GM21619 (cell line): Measurements from ENCODE around the gene SIGLEC5.
A peak's percentile ranks its signal among the peaks of the same experiment; 100 is the strongest.

Source experiments
- ATAC-seq: cut with Tn5 transposase; IDR thresholded peaks from one replicate; pipeline ENCODE4 v1.9.1; 2021; ENCODE audit not compliant: unreplicated experiment

The SIGLEC5 gene

DNA sequence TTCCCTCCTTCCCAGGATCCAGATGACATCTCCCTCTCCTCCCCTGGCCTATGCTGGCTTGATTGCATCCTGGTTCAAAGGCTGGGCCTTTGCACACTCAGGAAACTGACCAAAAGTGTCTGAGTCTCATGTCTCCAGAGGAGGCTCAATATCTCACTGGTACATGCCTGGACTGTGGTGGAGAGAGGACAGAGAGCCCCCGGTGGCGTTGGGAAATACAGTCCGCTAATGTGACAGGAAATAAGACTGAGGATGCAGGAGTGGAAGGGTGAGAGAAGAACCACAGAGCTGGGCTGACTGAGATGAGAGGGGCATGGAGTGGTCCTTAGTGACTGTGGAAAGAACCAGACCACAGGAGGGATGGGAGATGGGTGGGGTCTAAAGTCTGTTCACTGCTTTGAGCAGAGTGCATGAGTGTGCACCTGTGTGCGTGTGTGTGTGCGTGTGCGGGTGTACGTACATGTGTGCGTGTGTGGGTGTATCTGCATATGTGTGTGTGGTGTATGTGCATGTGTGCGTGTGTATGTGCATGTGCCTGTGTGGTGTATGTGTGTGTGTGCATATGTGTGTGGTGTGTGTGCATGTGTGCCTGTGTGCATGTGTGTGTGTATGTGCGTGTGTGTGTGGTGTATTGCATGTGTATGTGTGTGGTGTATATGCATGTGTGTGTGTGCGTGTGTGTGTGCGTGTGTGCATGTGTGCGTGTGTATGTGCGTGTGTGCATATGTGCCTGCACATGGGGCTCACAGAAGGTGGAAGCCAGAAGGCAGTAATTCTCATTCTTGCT, 1.9 kb downstream of the SIGLEC5 start:
- no peak for ATAC-seq

DNA sequence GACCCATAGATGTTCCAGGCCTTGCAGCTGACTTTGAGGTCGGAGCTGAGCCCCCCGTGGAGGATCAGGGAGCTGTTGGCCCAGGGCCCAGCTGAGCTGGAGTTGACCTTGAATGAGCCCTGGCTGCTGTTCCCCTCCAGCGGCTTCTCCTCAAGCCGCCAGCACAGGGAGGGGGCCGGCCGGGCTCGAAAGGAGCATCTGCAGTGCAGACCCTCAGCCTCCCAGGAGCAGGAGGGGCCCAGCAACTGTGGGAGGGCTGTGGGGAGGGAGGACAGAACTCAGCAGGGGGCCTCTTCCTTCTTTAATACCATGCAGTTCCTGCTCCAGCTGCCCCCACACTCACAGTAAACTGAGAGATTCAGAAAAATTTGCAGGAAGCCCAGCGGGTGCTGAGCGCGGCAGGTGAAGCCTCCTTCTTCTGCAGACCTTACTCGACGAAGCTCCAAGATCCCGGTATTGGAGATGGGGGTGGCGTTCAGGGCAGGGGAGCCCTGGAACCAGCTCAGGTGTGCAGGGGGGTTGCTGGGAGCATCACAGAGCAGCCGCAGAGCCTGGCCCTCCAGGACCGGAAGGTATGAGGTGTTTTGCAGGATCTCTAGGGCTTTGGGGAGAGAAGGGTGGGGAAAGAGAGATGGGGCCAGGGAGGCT, 2.6 kb downstream of the SIGLEC5 start:
- ATAC-seq: no peak

DNA sequence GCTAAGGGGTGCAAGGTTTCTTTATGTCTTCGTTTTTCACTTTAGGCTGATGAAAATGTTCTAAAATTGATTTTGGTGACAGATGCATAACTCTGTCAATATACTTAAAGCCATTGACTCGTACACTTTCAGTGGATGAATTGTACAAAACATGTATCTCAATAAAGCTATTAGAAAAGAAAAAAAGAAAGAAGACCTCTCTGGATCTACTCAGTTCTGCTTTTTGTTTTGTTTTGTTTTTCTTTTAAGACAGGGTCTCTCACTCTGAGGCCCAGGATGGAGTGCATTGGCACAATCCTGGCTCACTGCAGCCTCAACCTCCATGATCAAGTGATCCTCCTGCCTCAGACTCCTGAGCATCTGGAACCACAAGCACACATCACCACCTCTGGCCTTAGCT, 3.5 kb downstream of the SIGLEC5 start:
- no peak for ATAC-seq

DNA sequence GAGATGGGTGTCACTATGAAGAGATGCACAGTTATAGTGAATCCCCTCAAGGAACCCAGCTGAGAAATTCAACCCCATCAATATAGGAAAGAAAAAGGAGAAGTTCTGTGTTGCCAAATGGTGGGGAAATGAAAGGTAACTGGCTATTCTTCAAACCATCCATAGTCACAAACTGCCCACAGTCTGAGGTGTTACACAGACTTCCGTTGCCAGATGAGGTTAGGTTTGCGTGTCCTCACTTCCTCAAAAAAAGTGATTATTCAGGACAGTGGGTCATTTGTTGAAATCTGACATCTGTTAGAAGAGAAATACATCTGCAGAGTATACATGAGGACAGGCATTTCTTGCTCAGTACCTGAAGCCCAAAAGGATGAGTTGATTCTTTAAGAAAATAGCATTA, 9.0 kb downstream of the SIGLEC5 start:
- no peak for ATAC-seq

DNA sequence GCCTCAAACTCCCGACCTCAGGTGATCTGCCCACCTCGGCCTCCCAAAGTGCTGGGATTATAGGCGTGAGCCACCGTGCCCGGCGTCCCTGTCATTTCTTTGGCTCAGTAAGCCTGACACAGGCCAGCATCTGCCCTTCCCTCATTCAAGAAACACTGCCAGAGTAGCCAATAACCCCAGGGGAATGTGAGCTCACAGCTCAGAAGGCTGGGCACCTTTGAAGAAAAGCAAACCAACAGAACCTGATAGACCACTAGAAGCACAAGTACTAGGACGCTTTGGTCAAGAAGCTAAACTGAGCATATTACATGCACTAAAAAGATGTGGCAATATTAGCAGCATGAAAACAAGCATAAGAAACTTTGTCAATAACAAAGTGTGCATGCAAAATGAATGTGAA, 14.2 kb downstream of the SIGLEC5 start:
- ATAC-seq: no peak

DNA sequence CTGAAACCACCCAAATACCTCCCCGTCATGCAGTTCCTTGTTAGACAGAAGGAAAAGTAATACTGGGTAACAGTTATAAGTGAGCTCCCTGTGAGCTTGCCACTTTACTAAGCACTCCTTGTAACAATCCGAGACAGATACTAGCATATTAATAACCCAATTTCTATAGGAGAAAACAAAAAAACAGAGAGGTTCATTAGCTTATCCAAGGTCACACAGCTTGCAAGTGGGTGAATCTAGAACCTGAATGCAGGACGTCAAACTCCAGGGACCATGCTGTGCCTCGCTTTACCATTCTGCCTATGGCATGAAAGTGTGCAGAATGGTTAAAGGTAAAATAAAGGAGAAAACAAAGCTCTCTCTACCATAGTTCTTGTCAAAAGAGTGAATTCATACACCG, 15.4 kb downstream of the SIGLEC5 start:
- ATAC-seq: no peak

DNA sequence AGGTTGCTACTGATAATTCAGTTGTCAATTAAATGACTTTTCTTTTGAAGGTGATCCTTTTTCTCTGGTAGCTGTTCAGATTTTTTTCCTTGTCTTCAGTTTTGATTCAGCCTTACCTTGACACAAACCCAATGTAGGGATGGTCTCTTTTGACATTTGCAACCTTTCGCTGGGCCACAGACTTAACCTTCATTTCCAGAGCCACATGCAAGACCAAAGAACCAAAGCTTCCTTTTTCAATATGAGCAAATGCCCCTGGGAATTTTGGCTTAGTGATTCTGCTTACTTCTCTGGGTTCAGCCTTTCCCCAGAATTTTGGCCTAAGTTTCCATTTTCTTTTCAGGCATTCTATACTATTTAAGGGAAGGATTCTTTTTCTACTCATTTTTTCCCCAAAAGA, 19.6 kb downstream of the SIGLEC5 start:
- no peak for ATAC-seq

DNA sequence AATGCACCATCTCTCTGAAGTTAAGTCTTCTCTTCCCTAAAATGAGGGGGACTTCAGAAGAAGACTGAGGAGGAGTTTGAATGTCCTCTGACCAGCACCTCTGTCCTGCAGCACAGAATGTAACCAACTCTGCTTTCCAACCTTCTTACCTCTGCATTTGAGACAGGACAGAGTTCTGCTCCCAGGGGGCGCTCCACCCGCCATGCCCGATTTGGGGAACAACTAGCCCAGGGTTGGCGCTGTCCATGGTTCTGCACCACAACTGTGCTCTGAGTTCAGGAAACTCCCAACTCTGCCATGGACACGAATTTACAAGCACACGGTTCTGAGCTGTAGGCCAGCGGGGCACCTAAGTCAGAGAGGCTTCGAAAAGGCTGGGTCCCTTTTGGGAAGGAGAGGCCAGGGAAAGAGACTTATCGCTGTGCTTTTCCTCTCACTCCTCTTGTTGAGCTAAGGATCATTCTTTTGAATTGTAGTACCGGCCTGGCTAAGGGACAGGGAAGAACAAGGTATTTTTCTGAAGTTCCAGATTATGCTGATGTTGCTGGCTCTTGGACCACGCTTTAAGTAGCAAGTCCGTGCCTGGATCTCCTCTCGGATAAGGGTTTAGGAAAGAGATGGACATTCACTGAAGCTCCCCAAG, 22.2 kb downstream of the SIGLEC5 start:
- no peak for ATAC-seq

DNA sequence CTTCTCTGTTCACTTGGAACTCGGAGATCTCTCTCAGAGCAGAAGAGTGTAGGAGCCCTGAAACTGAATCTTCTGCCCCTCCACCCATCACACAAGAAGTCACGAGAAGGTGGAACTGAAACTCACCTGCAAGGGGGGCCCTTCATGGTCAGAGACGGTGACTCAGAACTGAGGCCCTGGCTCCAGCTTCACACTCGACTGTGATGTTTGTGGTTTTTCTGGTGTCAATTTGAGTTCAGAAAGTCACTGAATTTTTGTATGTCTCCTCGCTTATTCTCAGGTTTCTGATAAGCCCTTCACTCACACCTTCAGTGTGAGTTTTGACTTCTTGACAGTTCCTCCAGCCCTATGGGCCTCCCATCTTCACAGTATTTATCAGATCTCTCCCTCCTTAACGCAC, 23.1 kb downstream of the SIGLEC5 start:
- ATAC-seq: peak; percentile 90

DNA sequence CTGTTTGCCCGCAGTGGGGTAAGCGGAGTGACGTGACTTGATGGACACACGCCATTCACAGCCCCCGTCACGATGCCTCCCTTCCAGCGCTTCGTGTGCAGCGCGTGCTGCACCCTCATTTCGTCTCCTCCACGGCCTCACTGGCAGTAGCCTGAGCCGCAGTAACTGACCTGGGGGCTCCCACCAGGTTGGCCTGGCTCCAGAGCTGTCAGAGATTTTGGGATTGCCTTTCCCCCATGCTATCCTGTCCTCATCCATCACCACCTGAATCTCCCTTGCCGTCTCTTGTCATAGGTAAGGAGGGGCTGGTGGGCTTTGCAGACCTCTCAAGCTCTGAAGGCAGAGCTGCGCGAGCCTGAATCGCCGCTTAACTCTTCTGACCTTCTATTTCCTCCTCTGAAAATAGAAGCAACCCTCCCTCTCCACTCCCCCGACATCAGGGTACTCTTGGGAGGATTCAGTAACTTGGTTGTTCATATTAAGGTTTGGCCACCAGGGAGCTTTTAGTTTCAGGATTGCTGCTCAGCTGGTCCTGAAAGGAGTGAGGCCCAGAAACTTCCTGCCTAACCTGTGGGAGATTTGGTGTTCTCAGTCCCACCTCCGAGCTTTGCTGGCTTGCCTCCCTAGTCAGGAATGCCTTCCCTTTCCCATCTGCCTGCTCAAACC, 27.9 kb downstream of the SIGLEC5 start:
- no peak for ATAC-seq

DNA sequence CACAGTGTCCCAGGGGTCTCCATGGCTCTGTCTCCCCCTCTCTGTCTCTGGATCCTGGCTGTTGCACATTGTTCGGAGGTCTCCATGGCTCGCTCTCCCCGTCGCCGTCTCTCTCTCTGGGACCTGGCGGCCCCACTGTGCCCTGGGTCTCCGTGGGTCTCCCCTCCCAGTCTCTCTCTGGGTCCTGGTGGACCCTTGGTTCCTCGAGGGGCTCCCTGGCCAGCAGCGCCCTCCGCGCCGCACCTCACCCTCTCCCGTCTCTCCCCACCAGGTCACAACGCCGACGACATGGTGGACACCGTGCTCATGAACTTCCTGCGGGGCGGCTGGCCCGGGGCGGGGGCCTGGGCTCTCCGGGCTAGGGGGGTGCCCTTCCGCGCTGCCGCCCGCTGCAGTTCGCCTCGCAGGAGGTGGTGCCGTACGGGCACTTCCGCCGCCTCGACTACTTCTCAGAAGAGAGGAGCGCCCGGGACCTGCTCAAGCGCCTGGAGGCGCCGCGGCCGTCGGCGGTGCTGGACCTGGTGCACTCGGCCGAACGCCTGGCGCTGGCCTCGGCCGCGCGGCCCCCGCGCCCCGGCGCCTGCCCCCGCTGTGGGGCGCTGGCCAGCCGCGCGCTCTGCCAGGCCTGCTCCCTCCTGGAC, 29.1 kb downstream of the SIGLEC5 start:
- ATAC-seq: no peak

DNA sequence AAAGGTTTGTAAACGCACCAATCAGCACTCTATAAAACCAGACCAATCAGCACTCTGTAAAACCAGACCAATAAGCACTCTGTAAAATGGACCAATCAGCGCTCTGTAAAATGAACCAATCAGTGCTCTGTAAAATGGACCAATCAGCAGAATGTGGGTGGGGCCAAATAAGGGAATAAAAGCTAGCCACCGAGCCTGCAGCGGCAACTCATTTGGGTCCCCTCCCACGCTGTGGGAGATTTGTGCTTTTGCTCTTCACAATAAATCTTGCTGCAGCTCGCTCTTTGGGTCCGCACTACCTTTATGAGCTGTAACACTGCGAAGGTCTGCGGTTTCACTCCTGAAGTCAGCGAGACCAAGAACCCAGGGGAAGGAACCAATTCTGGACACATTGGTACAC, 31.1 kb downstream of the SIGLEC5 start:
- ATAC-seq: no peak

DNA sequence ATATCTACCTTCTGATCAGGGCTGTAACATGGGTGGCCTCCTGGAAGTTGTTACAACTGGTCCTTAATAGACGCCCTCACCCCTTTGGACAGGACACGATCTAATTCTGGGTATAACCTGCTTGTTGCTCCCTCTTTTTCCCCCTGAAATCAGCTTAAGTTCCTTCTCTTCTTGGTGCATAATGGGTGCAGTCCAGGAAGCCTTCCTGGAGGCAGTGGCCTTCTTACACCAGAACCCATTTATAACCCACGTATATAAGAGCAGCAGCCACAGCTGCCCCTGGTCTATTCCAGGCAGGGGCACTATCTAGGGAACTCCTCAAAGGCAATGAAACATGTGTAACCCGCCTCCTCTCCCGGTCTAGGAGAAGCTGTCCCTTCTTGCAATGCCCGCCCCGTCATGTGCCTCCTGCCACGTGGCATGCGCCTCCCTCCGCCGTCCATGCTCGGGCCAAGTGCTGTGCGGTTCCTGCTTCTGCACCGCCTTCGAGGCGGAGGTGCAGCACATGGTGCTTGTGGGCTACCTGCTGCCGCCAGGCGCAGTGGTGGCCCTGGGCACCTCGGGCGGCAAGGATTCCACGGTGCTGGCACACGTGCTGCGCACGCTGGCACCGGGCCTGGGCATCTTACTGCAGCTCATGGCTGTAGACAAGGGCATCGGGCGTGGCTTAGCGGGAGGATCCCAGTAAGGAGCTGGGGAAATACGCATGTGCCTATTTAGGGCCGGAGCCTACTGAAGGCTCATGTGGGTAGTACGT, 31.9 kb downstream of the SIGLEC5 start:
- no peak for ATAC-seq

DNA sequence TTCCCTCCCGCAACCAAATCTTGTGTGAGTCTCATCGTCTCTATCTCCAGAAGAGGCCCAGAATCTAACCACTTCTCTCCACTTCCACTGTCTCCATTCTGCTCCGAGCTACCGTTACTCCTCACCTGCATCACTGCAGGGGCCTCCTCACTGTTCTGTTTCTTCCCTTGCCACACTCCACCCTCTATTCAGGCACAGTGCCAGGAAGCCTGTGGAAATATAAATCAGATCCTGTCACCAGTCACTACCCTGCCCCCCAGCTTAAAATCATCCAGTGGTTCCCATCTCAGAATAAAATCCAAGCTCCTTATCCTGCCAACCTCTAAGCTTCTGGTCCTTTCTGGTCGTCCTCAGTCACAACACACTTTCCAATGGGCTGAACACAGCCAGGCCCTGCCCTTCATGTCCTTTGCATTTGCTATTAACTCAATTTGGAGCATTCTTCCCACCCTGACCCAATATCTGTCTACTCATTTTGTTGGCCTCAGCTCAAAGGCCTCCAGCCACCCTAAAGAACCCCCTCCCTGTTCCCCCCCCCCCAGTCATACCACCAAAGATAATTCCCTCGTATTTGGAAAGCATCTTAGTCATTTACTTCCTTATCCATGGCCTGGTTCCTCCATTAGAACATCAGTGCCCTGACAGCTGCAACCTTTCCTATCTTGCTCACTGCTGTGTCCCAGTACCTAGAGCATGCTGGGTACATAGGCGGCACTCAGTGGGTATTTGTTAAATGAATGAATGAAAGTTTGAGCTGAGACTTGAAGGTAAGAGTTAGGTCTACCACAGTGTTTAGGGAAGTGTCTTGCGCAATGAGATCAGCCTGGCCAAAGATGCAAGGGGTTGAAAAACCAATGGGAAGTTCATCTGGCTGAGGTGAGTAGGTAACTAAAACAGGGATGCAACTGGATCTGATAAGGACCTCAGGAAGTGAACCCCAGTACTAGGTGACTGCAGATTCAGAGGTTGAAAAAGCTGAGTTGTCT, 34.7 kb downstream of the SIGLEC5 start:
- no peak for ATAC-seq

DNA sequence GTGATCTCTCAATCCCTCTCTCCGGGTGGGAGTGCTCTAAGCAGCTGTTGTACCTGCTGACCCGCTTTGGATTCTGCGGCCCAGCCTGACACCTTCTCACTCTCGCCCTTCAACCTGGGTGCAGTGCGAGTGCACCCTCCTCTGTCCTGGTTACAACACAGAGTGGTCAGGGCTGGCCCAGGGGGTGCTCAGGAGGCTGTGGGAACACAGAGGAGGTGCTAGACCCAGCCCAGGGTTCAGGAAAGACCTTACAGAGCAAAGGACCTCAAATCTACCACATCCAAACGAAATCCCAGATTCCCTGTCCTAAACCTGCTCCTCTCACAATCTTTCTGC, 35.5 kb downstream of the SIGLEC5 start:
- ATAC-seq: no peak

DNA sequence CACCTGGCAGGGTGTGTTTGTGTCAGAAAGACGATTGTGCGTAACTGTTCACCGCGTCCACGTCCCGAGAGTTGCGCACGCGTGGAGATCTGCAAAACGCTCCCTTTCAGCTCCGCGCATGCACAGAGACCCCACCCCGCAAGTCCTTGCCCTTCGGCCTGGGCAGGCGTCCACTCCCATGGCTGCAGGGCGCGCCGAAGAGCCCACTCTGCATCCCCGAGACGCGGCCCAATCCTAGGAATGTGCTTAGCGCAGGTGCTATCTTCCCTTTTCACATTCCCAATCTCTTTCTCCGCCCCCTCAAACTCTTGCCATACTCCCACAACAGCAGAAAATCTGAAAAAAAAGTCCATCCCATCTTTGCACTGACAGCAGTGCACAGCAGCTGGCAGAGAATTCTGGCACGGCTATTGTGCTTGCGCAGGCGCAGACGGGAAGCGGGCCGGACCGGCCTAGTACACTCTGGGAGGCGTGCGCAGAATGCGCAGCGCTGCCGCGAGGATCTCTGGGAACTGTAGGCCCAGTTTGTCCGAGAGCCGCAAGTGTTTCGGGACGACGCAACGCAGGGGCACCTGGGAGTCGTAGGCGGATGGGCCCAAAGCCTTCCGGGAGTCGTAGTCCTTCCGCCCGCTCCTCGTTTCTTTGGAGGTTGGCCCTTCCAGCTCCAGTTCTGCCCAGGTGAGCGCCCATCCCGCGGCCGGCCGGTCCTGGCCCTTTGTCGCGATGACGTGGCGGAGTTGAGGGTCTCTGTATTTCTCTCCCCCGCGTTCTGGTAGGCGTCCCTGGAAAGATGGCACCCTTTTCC, 36.0 kb downstream of the SIGLEC5 start:
- ATAC-seq: peak; percentile 93

DNA sequence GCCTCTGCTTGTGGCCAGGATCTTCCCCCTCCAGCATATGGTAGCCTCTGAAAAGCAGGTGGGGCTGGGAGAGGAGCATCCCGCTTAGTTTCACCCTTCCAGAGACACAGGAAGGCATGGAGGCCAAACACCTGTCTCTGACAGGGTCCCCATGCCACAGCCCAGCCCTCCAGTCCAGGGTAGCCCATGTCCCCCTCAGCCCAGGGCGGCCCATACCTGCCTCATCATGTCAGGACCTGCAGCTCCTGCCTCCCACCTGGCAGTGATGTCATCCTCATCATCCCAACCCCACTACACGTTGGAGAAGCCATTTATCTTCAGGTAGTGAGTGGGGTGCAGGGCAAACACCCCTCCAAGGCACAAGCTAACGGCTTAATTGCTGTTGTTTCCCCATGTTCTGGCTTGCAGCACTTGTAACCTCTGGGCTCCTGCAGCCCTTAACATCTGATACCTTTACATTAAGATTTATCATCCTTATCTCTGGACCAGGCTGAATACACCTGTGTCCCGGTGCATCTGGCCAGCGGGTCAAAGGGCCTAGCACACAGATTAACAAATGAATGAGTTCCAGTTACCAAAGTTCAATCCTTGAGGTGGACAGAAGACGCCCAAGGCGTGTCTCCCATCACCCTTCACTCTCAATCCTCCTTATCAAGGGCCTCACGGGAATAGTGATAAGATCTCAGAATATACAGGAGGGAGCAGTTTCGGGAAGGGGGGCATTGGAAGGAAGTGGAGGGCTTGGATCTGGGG, 36.9 kb downstream of the SIGLEC5 start:
- ATAC-seq: no peak

DNA sequence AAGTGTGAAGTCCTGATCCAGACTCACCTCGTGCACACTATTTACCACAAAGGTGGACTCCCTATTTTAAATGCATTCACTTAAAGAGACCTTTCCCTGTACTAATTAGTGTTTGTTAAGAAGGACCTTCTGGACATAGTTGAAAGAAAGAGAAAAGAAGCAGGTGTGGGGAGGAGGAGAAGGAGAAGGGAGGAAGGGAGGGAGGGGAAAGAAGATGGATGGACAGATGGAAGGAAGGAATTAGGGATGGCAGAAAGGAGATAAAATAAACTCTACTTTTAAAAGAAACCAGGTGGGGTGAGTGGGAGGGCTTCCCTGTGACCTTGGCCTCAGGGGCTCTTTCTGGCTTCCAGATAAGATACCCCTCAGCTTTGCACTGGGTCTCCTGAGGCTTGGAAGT, 37.7 kb downstream of the SIGLEC5 start:
- no peak for ATAC-seq
